Fibroblast of skin of right quadriceps (primary cell): ENCODE data around the gene FRMD8.
"Not testable (repeated sequence)": the region's sequence is repeated elsewhere in the genome, so short reads cannot be mapped to it uniquely, and the experiment has no call there.

Source experiments
- DNase-seq: peaks from one replicate; pipeline ENCODE4 v3.0.0-alpha.2; 2013

The FRMD8 gene

DNA sequence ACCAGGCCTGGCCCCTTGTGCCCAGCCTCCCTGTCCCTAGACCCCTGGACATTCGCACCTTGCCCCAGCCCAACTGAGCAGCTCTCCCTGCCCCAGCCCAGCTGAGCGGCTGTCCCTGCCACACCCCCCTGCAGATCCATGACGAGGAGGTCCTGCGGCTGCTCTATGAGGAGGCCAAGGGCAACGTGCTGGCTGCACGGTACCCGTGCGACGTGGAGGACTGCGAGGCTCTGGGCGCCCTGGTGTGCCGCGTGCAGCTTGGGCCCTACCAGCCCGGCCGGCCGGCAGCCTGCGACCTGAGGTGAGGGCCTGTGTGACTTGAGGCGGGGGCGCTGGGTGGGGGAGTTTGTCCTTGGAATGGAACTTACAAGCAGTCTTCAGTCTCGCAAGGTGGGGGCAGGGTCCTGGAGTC is 7.7 kb downstream of the FRMD8 start:
- DNase-seq = no peak

DNA sequence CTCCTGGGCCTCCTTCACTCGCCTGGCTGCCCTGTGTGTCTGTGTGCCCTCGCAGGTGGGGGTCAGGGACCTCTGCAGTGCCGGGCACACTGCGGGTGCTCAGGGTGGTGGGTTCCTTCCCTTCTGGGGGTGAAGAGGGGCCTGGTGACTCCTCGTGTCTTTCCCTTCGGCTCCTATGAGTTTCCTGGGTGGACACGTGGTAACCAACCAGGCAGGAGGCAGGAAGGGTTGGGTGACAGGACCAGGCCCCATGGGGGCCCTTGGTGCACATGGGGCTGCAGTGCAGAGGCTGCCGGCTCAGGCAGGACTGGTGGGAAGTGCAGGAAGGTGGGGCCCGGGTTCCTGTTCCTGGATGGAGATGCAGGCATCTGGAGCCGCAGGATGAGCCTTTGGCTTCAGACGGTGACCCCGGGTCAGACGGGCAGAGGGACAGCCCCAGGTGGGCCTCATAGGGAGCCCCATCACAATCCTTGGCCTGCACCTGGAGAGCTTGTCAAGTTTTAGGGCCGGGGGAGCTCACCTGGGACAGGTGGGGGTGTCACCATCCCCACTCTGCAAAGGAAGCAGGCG is 9.6 kb downstream of the FRMD8 start:
- no peak for DNase-seq

DNA sequence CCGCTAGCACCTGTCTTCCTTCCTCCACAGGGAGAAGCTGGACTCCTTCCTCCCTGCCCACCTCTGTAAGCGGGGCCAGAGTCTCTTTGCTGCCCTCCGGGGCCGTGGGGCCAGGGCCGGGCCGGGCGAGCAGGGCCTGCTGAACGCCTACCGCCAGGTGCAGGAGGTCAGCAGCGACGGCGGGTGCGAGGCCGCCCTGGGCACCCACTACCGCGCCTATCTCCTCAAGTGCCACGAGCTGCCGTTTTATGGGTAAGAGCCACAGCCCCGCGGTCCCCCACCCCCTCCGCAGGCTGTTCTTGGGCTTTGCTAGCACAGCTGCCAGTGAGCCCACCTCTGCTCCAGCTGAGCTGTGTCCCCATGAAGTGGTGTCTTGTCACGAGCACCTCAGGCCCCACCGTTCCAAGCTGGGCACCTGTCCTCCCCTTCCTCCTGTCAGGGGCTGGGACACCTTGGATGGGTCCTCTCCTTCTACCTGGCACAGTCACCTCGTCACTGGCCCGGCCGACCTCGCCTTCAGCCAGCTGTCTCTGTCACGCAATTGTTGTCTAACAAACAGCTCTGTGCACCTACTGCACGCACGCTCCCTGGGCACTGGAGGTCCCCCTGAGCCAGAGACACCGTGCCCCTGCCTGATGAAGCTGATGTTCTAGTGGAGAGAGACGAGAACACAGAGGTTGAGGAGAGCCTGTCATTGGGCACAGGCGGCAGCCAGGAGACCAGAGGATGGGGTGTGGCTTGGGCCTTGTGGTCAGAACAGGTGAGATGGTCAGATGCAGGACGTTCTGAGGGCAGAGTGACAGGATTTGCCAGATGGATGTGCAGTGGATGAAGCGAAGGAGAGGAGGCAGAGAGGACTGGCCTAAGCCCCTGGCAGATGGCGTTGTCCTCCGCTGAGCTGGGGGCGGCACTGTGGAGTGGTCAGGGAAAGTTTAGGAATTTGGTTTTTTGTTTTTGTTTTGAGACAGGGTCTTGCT is 10.6 kb downstream of the FRMD8 start:
- no peak for DNase-seq

DNA sequence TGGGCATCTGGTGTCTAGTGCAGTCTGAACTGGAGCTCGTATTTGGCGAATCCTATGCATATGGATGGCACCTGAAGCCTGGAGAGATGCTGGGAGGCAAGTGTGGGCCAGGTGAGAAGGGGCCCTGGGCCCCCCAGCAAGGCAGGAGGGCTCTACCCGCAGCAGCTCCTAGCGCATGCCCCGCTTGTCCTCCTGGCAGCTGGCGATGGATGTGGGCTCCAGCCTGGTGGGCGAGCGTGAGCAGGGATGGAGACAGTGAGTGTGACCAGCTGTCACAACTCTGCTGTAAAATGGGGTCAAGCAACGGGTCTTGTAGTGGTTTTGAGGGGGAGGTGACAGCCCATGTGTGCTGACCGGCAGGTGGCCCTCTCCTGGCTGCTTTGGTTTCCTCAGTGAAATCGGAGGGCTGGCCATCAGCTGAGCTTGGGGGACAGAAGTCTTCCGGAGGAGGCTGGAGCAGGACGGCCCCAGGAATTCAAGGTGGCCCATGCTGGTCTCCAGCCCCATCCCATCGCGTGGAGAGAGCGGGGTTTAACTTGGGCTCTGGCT is 12.0 kb downstream of the FRMD8 start:
- no peak for DNase-seq

GRCh38 chr11:65399249-65399648 is 12.8 kb downstream of the FRMD8 start:
- DNase-seq = no peak

DNA sequence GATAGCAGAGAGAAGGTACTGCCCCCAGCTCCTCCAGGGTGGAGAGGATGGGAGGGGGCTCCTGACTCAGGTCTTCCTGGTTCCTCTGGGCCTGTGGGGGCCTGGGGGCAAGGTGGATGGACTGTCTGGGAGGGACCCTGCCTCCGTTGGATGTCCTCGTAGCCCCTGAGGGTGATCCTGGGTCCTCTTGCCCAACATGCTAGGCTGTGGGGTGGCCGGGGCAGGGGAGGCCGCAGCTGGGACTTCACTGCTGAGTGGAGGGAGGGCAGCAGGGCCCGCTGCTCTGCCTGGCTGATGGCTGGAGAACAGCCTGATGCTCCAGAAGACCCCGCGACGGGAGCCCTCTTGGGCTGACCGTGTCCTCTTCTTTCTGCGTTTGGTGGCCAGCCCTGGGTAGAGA is 13.4 kb downstream of the FRMD8 start:
- no peak for DNase-seq

DNA sequence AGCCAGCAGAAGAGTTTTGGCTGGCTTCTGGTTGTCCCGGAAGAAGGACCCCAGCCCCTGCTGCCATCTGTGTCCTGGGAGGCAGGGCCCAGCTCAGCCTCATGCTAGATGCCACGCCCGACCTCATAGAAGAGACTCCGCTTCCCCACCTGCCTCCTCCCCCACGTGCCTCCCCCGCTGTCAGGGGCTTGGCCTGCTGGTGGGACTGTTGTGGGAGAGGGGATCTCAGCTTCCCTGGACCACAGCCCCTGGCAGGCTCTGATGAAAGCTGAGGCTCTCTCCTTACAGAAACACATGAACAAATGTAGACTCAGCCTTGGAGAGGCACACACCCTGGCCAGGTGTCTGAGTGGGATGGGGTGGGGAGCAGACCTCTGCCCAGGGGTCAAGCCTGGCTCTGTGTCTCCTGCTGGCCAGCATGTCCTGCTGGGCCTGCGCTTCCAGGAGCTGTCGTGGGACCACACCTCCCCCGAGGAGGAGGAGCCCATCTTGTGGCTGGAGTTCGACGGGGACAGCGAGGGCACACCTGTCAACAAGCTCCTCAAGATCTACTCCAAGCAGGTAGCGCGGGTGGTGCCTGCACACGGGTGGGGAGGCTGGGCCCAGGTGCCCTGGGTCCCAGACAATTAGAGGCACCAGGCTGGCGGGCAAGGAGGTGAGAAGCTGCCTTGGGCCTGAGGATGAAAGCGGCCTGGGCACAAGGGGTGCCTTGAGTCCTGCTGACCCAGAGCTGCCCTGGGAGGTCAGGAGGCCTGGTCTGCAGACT is 14.1 kb downstream of the FRMD8 start:
- DNase-seq = no peak

DNA sequence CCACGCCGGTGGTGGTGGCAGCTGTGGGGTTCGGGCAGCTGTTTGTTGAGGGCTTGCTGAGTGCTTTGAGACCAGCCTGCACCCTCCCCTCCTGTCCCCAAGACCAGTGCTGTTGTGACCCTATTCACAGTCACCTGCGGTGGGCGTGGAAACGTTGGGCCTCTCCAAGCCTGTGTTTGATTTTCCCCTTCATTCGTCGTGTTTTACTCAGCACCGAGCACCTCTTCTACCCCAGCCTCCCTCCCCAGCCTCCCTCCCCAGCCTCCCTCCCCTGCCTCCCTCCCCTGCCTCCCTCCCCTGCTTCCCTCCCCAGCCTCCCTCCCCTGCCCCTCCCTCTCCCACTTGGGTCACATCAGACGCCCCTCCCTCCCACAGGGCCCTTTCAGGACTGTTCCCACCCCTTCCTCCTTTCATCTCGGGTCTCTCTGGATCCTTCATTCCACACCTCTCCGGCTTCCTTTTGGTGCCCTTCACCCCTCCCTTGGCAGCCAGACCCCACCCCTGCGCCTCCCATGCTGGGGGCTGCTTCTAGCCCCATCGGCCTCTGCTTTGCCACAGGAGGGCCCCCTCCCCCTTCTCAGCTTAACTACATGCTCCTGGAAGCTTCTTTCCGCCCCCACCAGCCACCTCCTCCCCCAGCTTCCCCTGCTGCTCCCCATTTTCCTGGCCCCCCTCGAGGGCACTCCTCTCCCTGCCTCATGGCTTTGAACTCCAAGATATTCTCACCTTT is 14.8 kb downstream of the FRMD8 start:
- DNase-seq = no peak

DNA sequence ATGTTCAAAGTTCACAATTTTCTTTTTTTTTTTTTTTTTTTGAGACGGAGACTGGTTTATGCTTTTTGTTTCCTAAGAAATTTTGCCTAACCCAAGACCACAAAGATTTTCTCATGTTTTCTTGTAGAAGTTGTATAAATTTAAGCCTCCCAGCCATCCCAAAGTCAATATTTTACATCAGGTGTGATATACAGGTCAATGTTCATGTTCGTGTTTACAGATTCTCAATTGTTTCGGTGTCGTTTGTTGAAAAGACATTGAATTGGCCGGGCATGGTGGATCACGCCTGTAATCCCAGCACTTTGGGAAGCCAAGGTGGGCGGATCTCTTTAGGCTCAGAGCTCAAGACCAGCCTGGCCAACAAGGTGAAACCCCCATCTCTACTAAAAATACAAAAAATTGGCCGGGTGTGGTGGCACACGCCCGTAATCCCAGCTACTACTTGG is 15.4 kb downstream of the FRMD8 start:
- no peak for DNase-seq

- no peak for DNase-seq
Measured at GRCh38 chr11:65402790-65403189, 16.4 kb downstream of the FRMD8 start.

- DNase-seq = no peak
Measured at GRCh38 chr11:65403607-65404121, 17.2 kb downstream of the FRMD8 start.

DNA sequence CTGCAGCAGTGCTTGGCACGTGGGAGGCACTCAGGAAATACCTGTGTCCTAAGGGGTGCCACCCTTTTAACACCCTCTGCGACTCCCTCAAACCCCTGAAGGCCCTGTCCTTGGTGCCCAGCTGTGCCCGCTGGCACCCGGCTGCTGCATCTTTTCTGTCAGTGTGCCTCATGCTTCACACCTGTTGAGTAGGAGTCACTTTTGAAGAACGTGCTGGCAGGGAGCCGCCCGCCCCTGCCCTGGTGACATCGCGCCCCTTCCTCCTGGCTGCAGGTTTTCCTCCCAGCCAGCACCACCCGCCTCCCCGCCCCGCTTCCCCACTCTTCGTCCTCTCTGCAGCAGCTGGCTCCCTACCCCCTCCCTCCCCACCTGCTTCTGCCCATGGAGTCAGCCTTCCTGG is 17.8 kb downstream of the FRMD8 start:
- DNase-seq = no peak

- no peak for DNase-seq
Measured at GRCh38 chr11:65404638-65405339, 18.4 kb downstream of the FRMD8 start.

- no peak for DNase-seq
Measured at GRCh38 chr11:65410936-65411680, 24.7 kb downstream of the FRMD8 start.

GRCh38 chr11:65411681-65412070 is 25.2 kb downstream of the FRMD8 start:
- DNase-seq = no peak

GRCh38 chr11:65412271-65413076 is 26.0 kb downstream of the FRMD8 start:
- no peak for DNase-seq

- not testable (repeated sequence) for DNase-seq
Measured at GRCh38 chr11:65413077-65413664, 26.7 kb downstream of the FRMD8 start.

DNA sequence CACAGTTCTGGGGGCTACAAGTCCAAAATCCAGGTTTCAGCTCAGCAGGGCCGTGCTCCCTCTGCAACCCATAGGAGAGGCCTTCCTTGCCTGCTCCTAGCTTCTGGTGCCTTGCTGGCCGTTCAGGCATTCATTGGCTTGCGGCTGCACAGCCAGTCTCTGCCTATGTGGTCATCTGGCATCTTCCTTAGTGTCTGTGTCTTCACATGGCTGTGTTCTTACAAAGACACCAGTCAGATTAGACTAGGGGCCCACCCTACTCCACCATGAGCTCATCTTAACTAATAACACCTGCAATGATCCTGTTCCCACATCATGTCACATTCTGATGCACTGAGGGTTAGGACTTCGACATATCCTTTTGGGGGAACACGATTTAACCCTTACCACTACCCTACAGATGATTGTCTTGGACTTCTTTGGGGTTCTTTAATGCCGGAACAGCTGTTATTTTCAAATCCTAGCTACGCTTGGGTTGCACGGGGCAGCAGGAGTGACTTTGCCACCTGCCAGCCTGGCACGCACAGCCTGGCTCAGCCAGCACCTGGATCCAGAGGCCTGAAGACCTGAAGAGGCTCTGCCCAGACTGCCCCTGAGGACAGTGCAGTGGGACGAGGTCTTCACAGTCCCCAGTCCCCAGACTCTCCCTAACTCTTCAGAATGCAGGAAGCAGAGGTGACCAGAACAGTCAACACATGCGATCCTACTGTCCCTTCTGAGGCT is 28.5 kb downstream of the FRMD8 start:
- DNase-seq = no peak
